ENCODE measurements around the gene STYX. TPM values are rescaled to one million over a fixed set of nuclear protein-coding genes. Genes with fewer than 3 reads are reported as not detected.

The STYX gene
- total and polyA plus RNA-seq, 2 of the 8 experiments (the other 6 are each of a cell fraction or from before 2014, with no cell fraction given): 8.3 to 29.0 TPM

- TF ChIP-seq USF2 (IDR thresholded peaks at IDR 0.05; ENCODE audit: low read length) (no peak), CTCF (IDR thresholded peaks at IDR 0.05; ENCODE audit: control extremely low read depth in 1 of 3, insufficient read depth in 1 of 3, low read depth in 1 of 3, low read length in 3 of 3) (no peak), BCL11A (IDR thresholded peaks at IDR 0.05; ENCODE audit: low read depth in 2 of 2, low read length in 2 of 2) (no peak), BACH1 (IDR thresholded peaks at IDR 0.05; ENCODE audit: low read length) (no peak), SRF (IDR thresholded peaks at IDR 0.05; ENCODE audit: low read depth, low read length) (no peak), SIRT6 (IDR thresholded peaks at IDR 0.05; ENCODE audit: low read length) (no peak), TEAD4 (IDR thresholded peaks at IDR 0.05; ENCODE audit: low read depth, low read length) (no peak), RAD21 (IDR thresholded peaks at IDR 0.05 in 1 of 2, conservative IDR thresholded peaks at IDR 0.05 in 1 of 2; ENCODE audit: low read depth in 2 of 2, low read length in 2 of 2) (no peak), NANOG (IDR thresholded peaks at IDR 0.05; ENCODE audit: insufficient read depth, low read depth, low read length, poor library complexity, severe bottlenecking) (no peak)
Measured at GRCh38 chr14:52701223-52701622, 28.7 kb upstream of the STYX start (continued).

Data from H1 (cell line).